Muscle of leg (tissue), 11 donors: ENCODE results near the gene ATRNL1. TPM values are rescaled to one million over a fixed set of nuclear protein-coding genes. Genes with fewer than 3 reads are reported as not detected.
"Not testable (repeated sequence)": the region's sequence is repeated elsewhere in the genome, so short reads cannot be mapped to it uniquely, and the experiment has no call there.

Experiments used
- DNase-seq: peaks from one replicate; pipeline ENCODE4 v3.0.0; 2013
- H3K27ac ChIP-seq: one replicate; pipeline ENCODE4 v1.5.1; 2013; ENCODE audit warnings: mild to moderate bottlenecking, low read length, control low read depth
- H3K27me3 ChIP-seq: one replicate; pipeline ENCODE4 v1.6.1; 2013; ENCODE audit warnings: low read length; ENCODE audit not compliant: control insufficient read depth, insufficient read depth
- H3K36me3 ChIP-seq: one replicate; pipeline ENCODE4 v1.6.1; 2013; ENCODE audit warnings: low read length; ENCODE audit not compliant: control insufficient read depth, insufficient read depth
- H3K4me1 ChIP-seq: one replicate; pipeline ENCODE4 v1.6.1; 2013; ENCODE audit warnings: low read length; ENCODE audit not compliant: control insufficient read depth, insufficient read depth
- H3K4me3 ChIP-seq: one replicate; pipeline ENCODE4 v1.5.1; 2013; ENCODE audit warnings: low read length, control low read depth
- H3K9me3 ChIP-seq: replicated peaks from 2 replicates; pipeline ENCODE4 v1.6.1; 2013; ENCODE audit warnings: low read depth, low read length; ENCODE audit not compliant: control insufficient read depth
- WGBS: methylation state at CpG from one replicate; pipeline ENCODE4 v1.1.5; 2013; ENCODE audit warnings: missing lambda C conversion rate; ENCODE audit not compliant: insufficient coverage; 5-methylcytosine and 5-hydroxymethylcytosine counted together
- polyA plus RNA-seq, 8 donors: library from polyadenylated mRNA; unstranded; fragments of 120-200 nt; gene quantifications; one replicate each; pipeline versions ENCODE4 v1.2.1 to v1.2.3, GENCODE V29; 2013; ENCODE audit warnings: inconsistent platforms in 1 of 8, low replicate concordance in 1 of 8; ENCODE audit not compliant: insufficient read length in 8 of 8, insufficient read depth in 1 of 8
- total RNA-seq: library from RNA; stranded (reverse); fragments of 120-200 nt; gene quantifications from one replicate; pipeline ENCODE4 v1.2.4, GENCODE V29; 2013

ATRNL1 gene
- total and polyA plus RNA-seq, 9 donors = 0.42 to 7.1 (median 0.92) TPM

DNA sequence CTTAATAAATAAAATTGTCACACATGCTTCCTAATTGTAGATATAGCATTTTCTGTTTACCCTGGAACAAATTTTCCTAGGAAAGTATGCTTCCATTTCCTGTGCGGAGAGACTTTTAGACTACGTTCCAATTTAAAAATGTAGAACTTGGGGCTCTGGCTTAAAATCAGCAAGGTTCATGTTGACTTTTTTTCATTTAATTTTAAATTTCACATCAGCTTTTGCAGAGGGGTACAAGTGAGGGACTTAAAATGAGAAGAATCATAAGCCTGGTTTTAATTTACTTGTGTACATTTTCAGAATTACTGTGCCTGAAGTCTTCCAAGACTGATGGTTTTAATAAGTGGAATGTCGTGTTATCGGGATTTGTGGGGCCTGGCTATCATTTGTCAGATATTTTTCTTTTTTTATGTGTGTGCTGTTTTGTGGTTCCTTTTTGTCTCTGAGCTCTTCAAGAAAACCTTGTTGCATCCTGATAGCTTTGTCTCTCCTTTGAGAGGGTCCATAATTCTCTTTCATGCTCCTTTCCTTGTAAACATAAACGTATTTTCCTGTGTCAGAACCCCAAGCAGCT lies 8.8 kb upstream of the ATRNL1 start:
- no peak for DNase-seq
- no peaks in the 10 kb centered on the region for H3K9me3 ChIP-seq
- H3K4me3 ChIP-seq = no peak overlapping the region
- H3K27me3 ChIP-seq = no peaks in the 10 kb centered on the region
- H3K4me1 ChIP-seq = no peaks in the 10 kb centered on the region
- H3K27ac ChIP-seq = no peak overlapping the region
- WGBS = no CpG with 5 or more reads among the region's 5 CpGs
- H3K36me3 ChIP-seq = no peaks in the 10 kb centered on the region

DNA sequence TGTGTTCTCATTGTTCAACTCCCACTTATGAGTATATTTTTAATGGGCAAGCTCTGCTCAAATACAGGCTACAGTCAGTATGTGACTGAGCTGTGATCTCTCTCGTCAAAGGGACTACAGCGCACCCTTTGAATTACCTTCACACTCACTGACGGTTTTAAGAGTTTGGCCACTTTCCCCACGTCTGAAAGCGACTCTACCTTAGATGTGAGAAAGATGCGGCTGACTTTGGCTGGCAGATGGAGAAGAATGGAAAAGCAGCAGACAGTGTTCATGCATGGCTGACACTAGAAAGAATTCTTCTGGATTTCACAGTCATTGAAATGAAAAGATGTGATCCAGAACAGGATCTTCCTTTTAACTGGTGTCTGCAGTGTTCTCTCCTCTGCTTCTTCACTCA lies 2.0 kb upstream of the ATRNL1 start:
- Histone ChIP-seq H3K27me3 (peaks cover 20% of the 10 kb centered on the region), H3K36me3 (no peaks in the 10 kb centered on the region), H3K4me3 (no peak overlapping the region), H3K9me3 (no peaks in the 10 kb centered on the region), H3K4me1 (peaks cover 5% of the 10 kb centered on the region), H3K27ac (no peak overlapping the region)
- DNase-seq = no peak
- WGBS = 53% methylated on average over 5 of the region's 6 CpGs

DNA sequence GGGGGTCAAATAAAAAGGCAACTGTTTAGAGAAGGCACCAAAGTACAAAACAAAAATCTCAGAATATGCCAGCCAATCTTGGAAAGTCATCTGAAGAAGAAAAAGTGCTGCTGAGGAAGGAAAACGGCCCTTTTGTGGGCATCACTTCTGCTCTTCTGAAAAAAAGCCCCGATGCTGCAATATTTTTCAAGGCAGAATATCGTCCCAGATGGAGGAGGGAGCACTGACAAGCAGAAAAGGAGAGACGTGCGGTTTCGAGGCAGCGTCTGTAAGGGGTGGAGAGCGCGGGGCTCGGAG lies 959 bp upstream of the ATRNL1 start:
- no peak for DNase-seq
- 2% methylated on average over 10 of the region's 10 CpGs for WGBS
- Histone ChIP-seq H3K9me3 (no peaks in the 10 kb centered on the region), H3K36me3 (no peaks in the 10 kb centered on the region), H3K4me3 (peak overlapping the region; percentile 40), H3K4me1 (peaks cover 5% of the 10 kb centered on the region), H3K27me3 (peaks cover 22% of the 10 kb centered on the region), H3K27ac (no peak overlapping the region)

DNA sequence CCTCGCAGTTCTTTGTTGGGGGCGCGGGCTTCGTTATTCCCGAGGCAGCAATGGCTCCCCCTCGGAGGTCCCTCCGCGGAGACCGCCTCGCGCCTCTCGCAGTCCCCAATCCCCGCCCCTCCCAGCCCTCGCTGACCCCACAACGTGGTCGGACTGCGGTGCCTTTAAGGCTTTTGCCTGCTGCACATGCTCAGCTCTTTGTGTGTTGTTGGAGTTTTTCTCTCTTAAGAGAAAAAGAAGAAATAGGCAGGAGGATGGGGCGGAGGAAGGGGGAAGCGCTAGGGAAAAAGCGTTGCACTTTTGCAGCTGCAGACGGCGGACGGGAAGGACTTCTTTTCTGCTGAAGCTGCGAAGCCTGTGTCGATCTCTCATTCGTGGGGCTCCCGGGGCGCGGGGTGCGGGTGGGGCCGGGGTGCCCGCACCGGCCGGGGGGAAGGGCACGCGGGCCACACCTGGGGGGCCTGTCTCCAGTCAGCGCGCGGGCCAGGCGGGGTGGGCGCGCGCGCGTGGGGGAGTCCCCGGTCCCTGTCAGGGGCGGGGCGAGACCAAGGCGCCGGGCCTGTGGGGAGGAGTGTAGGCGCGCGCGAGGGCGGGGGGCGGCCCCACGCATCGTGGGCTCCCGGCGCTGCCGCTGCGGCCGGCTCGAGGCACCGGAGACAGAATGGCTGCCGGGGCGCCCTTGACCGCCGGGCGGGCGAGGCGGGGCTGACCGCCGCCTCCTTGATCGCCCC lies 445 bp upstream of the ATRNL1 start:
- Histone ChIP-seq H3K4me3 (peak overlapping the region; percentile 40), H3K9me3 (no peaks in the 10 kb centered on the region), H3K27ac (no peak overlapping the region), H3K36me3 (no peaks in the 10 kb centered on the region), H3K4me1 (peaks cover 5% of the 10 kb centered on the region), H3K27me3 (peaks cover 23% of the 10 kb centered on the region)
- WGBS = 1% methylated on average over 63 of the region's 75 CpGs
- peak; percentile 78 for DNase-seq

DNA sequence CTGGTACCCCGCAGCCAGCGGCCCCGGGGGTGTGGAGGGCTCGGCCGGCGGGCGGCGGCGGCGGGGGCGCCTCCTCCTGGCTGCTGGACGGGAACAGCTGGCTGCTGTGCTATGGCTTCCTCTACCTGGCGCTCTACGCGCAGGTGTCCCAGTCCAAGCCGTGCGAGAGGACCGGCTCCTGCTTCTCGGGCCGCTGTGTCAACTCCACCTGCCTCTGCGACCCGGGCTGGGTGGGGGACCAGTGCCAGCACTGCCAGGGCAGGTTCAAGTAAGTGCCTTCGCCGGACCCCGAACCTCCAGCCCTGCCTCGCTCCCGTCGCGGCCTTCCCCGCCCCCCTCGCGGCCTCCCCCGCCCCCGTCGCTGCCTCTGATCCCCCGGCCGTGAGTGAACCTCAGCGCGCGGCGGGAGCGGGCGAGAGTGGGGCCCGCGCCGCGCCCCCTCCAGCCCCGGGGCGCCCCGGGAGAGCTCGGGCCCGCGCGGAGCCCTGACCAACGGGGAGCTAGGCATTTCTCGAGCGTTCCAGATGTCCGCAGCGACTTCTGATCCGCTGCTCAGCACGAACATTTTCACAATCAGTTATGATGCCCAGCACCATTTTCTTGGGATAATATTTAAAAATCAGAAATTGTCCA lies 727 bp downstream of the ATRNL1 start:
- Histone ChIP-seq H3K4me1 (peaks cover 5% of the 10 kb centered on the region), H3K36me3 (no peaks in the 10 kb centered on the region), H3K27ac (no peak overlapping the region), H3K27me3 (peaks cover 23% of the 10 kb centered on the region), H3K4me3 (peak overlapping the region; percentile 56), H3K9me3 (no peaks in the 10 kb centered on the region)
- no peak for DNase-seq
- under 1% methylated on average over 49 of the region's 61 CpGs for WGBS

DNA sequence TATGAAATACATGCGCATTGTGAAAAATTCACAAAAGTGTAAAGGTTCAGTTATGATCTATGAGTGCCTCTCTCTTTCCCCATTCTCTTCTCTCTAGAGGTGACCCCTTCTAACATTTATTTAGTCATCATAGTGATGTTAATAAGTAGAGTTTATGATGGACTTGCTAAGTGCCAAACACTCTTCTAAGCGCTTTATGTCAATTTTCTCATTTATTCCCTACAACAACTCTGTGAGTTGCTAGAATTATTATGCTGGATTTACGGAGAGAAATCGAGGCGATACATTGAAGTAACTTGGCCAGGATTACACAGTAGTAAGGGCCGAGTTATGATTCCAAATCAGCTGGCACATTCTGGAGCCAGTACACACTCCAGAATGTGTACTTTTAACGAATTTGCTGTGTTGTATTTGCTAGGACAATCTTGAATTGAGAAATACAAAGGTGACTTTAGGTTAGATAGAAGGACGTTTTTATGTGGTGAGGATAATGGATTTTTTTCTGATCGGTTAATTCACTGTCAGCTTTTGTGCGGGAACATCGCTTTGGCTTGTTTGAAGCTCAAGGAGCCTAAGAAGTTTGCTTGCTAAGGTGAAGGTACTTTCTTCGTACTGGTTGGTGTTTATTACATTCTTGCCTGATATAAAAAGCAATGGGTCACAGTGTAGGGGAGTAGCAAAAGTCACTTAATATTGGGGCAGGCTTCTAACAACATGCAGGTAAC lies 1.4 kb downstream of the ATRNL1 start:
- no peak overlapping the region for H3K27ac ChIP-seq
- H3K4me1 ChIP-seq = peaks cover 5% of the 10 kb centered on the region
- no peaks in the 10 kb centered on the region for H3K9me3 ChIP-seq
- no peaks in the 10 kb centered on the region for H3K36me3 ChIP-seq
- WGBS = 48% methylated on average over 9 of the region's 12 CpGs
- DNase-seq = peak; percentile 3
- H3K27me3 ChIP-seq = peaks cover 23% of the 10 kb centered on the region
- no peak overlapping the region for H3K4me3 ChIP-seq

DNA sequence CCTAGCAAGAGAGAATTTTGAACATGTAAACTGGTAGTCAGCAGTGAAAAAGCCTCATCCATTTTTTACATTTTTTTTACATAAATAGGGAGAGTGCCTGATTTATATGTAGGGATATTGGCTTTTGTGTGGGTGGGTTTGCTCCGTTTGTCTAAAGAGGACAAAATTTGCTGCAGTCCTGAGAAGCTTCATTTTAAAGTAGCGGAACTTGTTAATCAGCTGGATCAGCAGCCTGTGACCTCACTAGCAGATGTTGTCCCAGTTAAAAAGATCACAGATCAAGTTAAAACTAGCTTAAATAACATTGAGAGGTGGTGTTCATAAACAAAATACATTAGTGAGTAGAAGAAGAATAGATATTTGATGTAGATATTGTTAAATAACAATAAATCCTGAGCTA lies 2.6 kb downstream of the ATRNL1 start:
- WGBS = no CpG with 5 or more reads among the region's 2 CpGs
- H3K27me3 ChIP-seq = peaks cover 23% of the 10 kb centered on the region
- no peak overlapping the region for H3K27ac ChIP-seq
- H3K4me1 ChIP-seq = peaks cover 5% of the 10 kb centered on the region
- H3K9me3 ChIP-seq = no peaks in the 10 kb centered on the region
- DNase-seq = no peak
- H3K4me3 ChIP-seq = no peak overlapping the region
- no peaks in the 10 kb centered on the region for H3K36me3 ChIP-seq

DNA sequence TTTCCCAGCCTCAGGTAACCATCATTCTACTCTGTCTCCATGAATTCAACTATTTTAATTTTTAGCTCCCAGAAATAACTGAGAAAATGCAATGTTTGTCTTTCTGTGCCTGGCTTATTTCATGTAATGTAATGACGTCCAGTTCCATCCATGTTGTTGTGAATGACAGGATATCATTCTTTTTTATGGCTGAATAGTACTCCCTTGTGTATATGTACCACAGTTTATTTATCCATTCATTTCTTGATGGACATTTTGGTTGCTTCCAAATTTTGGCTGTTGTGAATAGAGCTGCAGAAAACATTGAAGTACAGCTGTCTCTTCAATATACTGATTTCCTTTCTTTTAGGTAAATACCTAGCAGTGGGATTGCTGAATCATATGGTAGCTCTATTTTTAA lies 10.5 kb downstream of the ATRNL1 start:
- Histone ChIP-seq H3K27ac (no peak overlapping the region), H3K9me3 (peaks cover 7% of the 10 kb centered on the region), H3K27me3 (no peaks in the 10 kb centered on the region), H3K36me3 (no peaks in the 10 kb centered on the region), H3K4me1 (no peaks in the 10 kb centered on the region), H3K4me3 (no peak overlapping the region)
- WGBS = no CpG with 5 or more reads among the region's 1 CpG
- DNase-seq = no peak

DNA sequence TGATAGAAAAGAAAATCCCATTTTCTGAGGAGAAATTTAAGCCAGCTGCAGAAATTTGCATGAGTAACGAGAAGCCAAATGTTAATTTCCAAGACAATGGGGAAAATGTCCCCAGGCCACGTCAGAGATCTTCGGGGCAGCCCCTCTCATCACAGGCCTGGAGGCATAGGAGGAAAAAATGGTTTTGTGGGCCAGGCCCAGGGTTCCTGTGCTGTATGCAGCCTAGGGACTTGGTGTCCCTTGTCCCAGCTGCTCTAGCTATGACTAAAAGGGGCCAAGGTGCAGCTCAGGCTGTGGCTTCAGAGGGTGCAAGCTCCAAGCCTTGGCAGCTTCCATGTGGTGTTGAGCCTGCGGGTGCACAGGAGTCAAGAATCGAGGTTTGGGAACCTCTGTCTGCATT lies 12.2 kb downstream of the ATRNL1 start:
- not testable (repeated sequence) for H3K4me3 ChIP-seq, H3K36me3 ChIP-seq, H3K4me1 ChIP-seq, H3K27ac ChIP-seq, H3K27me3 ChIP-seq, DNase-seq, H3K9me3 ChIP-seq
- 91% methylated on average over 5 of the region's 5 CpGs for WGBS

DNA sequence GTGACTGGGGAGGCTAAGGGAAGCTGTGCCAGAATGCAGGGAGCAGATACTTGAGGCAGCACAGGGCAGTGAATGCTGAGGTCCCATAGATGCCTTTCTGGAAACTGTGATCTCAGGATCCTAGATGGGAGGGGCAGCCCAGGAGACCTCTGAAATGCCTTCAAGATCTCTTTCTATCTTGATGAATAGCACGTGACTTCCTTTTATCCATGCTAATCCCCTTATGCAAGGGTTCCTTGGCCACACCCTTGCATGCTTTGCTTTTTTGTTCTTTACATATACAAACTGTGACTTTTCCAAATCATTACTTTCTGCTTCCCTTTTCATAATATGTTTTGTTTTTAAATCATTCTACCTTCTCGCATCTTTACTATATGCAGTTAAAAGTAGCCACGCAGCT lies 14.7 kb downstream of the ATRNL1 start:
- Histone ChIP-seq H3K4me1 (no peaks in the 10 kb centered on the region), H3K27ac (no peak overlapping the region), H3K36me3 (no peaks in the 10 kb centered on the region), H3K4me3 (no peak overlapping the region), H3K9me3 (peaks cover 7% of the 10 kb centered on the region), H3K27me3 (no peaks in the 10 kb centered on the region)
- WGBS = 50% methylated on average over 1 of the region's 3 CpGs
- no peak for DNase-seq
